Stimulated activated CD8-positive, alpha-beta memory T cell treated with anti-CD3 and anti-CD28 coated beads, Interleukin-15, amount 100 ng/mL, for 1 hour (primary cell): ENCODE results near the gene IER2.
"Not testable (repeated sequence)": the region's sequence is repeated elsewhere in the genome, so short reads cannot be mapped to it uniquely, and the experiment has no call there.

Experiments
- DNase-seq: peaks from one replicate; pipeline ENCODE4 v3.0.0-alpha.2; 2020; ENCODE audit warnings: low read depth

Gene IER2

GRCh38 chr19:13198634-13199033 is 48.4 kb downstream of the IER2 start:
- DNase-seq: no peak

DNA sequence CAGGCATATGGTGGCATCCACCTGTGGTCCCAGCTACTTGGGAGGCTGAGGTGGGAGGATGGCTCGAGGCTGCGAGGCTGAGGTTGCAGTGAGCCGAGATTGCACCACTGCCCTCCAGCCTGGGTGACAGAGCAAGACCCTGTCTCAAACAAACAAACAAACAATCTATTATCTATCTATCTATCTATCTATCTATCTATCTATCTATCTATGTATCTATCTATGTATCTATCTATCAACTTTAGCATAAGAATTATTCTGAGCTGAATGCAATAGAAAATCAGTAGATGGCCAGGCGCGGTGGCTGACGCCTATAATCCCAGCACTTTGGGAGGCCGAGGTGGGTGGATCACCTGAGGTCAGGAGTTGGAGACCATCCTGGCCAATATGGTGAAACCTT is 51.9 kb downstream of the IER2 start:
- not testable (repeated sequence) for DNase-seq
